ENCODE data around the gene CDK18. TPM values are rescaled to one million over a fixed set of nuclear protein-coding genes. Genes with fewer than 3 reads are reported as not detected.

The CDK18 gene
- total RNA-seq, 6 experiments from 2014 or later, result 0.33 to 2.9 (median 1.7) TPM

- Mint-ChIP-seq H3K27ac (no peak overlapping the region), H3K4me1 (ENCODE audit: low read depth) (peaks cover 35% of the 10 kb centered on the region), H3K36me3 (ENCODE audit: low read depth) (no peaks in the 10 kb centered on the region), H3K27me3 (ENCODE audit: insufficient read depth) (peaks cover 28% of the 10 kb centered on the region), H3K4me3 (no peak overlapping the region), H3K9me3 (no peaks in the 10 kb centered on the region)
- DNase-seq, result no peak
- no peak for TF ChIP-seq CTCF (IDR thresholded peaks at IDR 0.05)
These were observed 36.9 kb downstream of the CDK18 start for GRCh38 chr1:205541161-205541886.

GRCh38 chr1:205542367-205542766 is 37.9 kb downstream of the CDK18 start:
- no peak for DNase-seq
- TF ChIP-seq CTCF (IDR thresholded peaks at IDR 0.05), result no peak
- no peaks in the 10 kb centered on the region for H3K36me3 Mint-ChIP-seq (ENCODE audit: low read depth)
- peaks cover 27% of the 10 kb centered on the region for H3K4me1 Mint-ChIP-seq (ENCODE audit: low read depth)
- peaks cover 34% of the 10 kb centered on the region for H3K27me3 Mint-ChIP-seq (ENCODE audit: insufficient read depth)
- no peaks in the 10 kb centered on the region for H3K9me3 Mint-ChIP-seq
- H3K4me3 Mint-ChIP-seq, result no peak overlapping the region
- H3K27ac Mint-ChIP-seq, result no peak overlapping the region

- peak overlapping the region; percentile 86 for H3K4me3 Mint-ChIP-seq
- no peaks in the 10 kb centered on the region for H3K9me3 Mint-ChIP-seq
- peak; percentile 36 for TF ChIP-seq CTCF (IDR thresholded peaks at IDR 0.05)
- H3K27ac Mint-ChIP-seq, result peak overlapping the region; percentile 95
- H3K36me3 Mint-ChIP-seq (ENCODE audit: low read depth), result no peaks in the 10 kb centered on the region
- H3K4me1 Mint-ChIP-seq (ENCODE audit: low read depth), result peaks cover 17% of the 10 kb centered on the region
- H3K27me3 Mint-ChIP-seq (ENCODE audit: insufficient read depth), result peaks cover 44% of the 10 kb centered on the region
- peak; percentile 83 for DNase-seq
These were observed 39.2 kb downstream of the CDK18 start for GRCh38 chr1:205543351-205544301.

- TF ChIP-seq CTCF (IDR thresholded peaks at IDR 0.05), result no peak
- Mint-ChIP-seq H3K4me3 (no peak overlapping the region), H3K27ac (no peak overlapping the region), H3K27me3 (ENCODE audit: insufficient read depth) (peaks cover 59% of the 10 kb centered on the region), H3K9me3 (no peaks in the 10 kb centered on the region), H3K4me1 (ENCODE audit: low read depth) (peaks cover 15% of the 10 kb centered on the region), H3K36me3 (ENCODE audit: low read depth) (no peaks in the 10 kb centered on the region)
- no peak for DNase-seq
These were observed 40.8 kb downstream of the CDK18 start for GRCh38 chr1:205545001-205545919.

GRCh38 chr1:205545991-205546390 is 41.5 kb downstream of the CDK18 start:
- Mint-ChIP-seq H3K27me3 (ENCODE audit: insufficient read depth) (peaks cover 59% of the 10 kb centered on the region), H3K4me1 (ENCODE audit: low read depth) (peaks cover 15% of the 10 kb centered on the region), H3K9me3 (no peaks in the 10 kb centered on the region), H3K27ac (no peak overlapping the region), H3K4me3 (no peak overlapping the region), H3K36me3 (ENCODE audit: low read depth) (no peaks in the 10 kb centered on the region)
- no peak for DNase-seq
- TF ChIP-seq CTCF (IDR thresholded peaks at IDR 0.05), result no peak

All from HFFc6 (cell line).